SK-N-SH (cell line): Measurements from ENCODE around the gene LECT2. TPM values are rescaled to one million over a fixed set of nuclear protein-coding genes. Genes with fewer than 3 reads are reported as not detected.

Experiments used
- CTCF ChIA-PET: fragments of 300-600, 350-600 bp; formaldehyde crosslinking; extraction: SDS; loops from one replicate; lab custom pipeline; 2021; lab: Yijun Ruan, JAX
- POLR2A ChIA-PET: fragments of 350-600 bp; sonication (Branson Sonifier 250); formaldehyde crosslinking; extraction: SDS; loops from one replicate; lab custom pipeline; 2020; ENCODE audit warnings: antibody characterized with exemption, inconsistent platforms; lab: Yijun Ruan, JAX
- DNase-seq: peaks from one replicate; pipeline ENCODE4 v3.0.0; 2012
- H2AFZ ChIP-seq: fragments of 200-600 bp; sonication (generic); 2 replicates; pipeline ENCODE4 v1.8.1; 2016; ENCODE audit warnings: antibody characterized with exemption, mild to moderate bottlenecking, low read depth
- H3F3A ChIP-seq: fragments of 200-600 bp; sonication (generic); replicated peaks from 2 replicates; pipeline ENCODE3; 2016; ENCODE audit warnings: antibody characterized with exemption, mild to moderate bottlenecking; ENCODE audit not compliant: insufficient read depth
- H3K27ac ChIP-seq, 2 experiments: fragments of 200-500 bp in 1 of 2; fragments of 200-600 bp in 1 of 2; sonication (Bioruptor generic) in 1 of 2; sonication (generic), shearing (Covaris generic) in 1 of 2; 2 replicates each; pipeline versions ENCODE4 v1.5.1 to v1.6.1; 2014 to 2016; ENCODE audit warnings: low read depth in 2 of 2, inconsistent platforms in 1 of 2, low read length in 1 of 2, mild to moderate bottlenecking in 1 of 2, mixed read lengths in 1 of 2
- H3K27me3 ChIP-seq: fragments of 200-600 bp; sonication (generic), shearing (Covaris generic); 2 replicates; pipeline ENCODE4 v1.6.1; 2016; ENCODE audit warnings: mixed run types; ENCODE audit not compliant: insufficient read depth
- H3K36me3 ChIP-seq, 2 experiments: fragments of 200-500 bp in 1 of 2; fragments of 200-600 bp in 1 of 2; sonication (Bioruptor generic) in 1 of 2; sonication (generic) in 1 of 2; replicated peaks in 1 of 2; 2 replicates each; pipeline versions ENCODE3 to v1.5.1; 2014 to 2016; ENCODE audit warnings: low read length in 1 of 2, mild to moderate bottlenecking in 1 of 2; ENCODE audit not compliant: insufficient read depth in 2 of 2, control insufficient read depth in 1 of 2
- H3K4me1 ChIP-seq, 2 experiments: fragments of 200-500 bp in 1 of 2; fragments of 200-600 bp in 1 of 2; sonication (Bioruptor generic) in 1 of 2; sonication (generic), shearing (Covaris generic) in 1 of 2; 2 replicates each; pipeline versions ENCODE4 v1.5.1 to v1.6.1; 2014 to 2016; ENCODE audit warnings: low read depth in 1 of 2, low read length in 1 of 2, mixed run types in 1 of 2; ENCODE audit not compliant: insufficient read depth in 2 of 2, control insufficient read depth in 1 of 2
- H3K4me2 ChIP-seq: fragments of 200-600 bp; sonication (generic), shearing (Covaris generic); 2 replicates; pipeline ENCODE4 v1.6.1; 2017; ENCODE audit warnings: mixed run types
- H3K4me3 ChIP-seq, 2 experiments: fragments of 200-500 bp in 1 of 2; fragments of 200-600 bp in 1 of 2; sonication (Bioruptor generic) in 1 of 2; sonication (generic), shearing (Covaris generic) in 1 of 2; 2 replicates each; pipeline versions ENCODE4 v1.5.1 to v1.8.1; 2014 to 2016; ENCODE audit warnings: low read depth in 2 of 2, inconsistent platforms in 1 of 2, low read length in 1 of 2, mild to moderate bottlenecking in 1 of 2, mixed read lengths in 1 of 2, moderate library complexity in 1 of 2
- H3K79me2 ChIP-seq: fragments of 200-600 bp; sonication (generic); 2 replicates; pipeline ENCODE4 v1.8.1; 2017; ENCODE audit warnings: mild to moderate bottlenecking; ENCODE audit not compliant: insufficient read depth
- H3K9ac ChIP-seq: fragments of 200-600 bp; sonication (generic); 2 replicates; pipeline ENCODE4 v1.6.1; 2017; ENCODE audit warnings: mixed run types
- H3K9me2 ChIP-seq: fragments of 200-600 bp; sonication (generic); 2 replicates; pipeline ENCODE4 v1.6.1; 2017; ENCODE audit warnings: mixed run types
- H3K9me3 ChIP-seq: fragments of 200-600 bp; sonication (generic); 2 replicates; pipeline ENCODE4 v1.6.1; 2017; ENCODE audit warnings: mixed run types, mild to moderate bottlenecking, moderate library complexity
- H4K20me1 ChIP-seq: fragments of 200-600 bp; sonication (generic); 2 replicates; pipeline ENCODE4 v1.6.1; 2017; ENCODE audit warnings: mild to moderate bottlenecking, mixed run types; ENCODE audit not compliant: insufficient read depth
- CHD2 ChIP-seq: fragments of 150-350 bp; IDR thresholded peaks from 2 replicates; pipeline ENCODE4 v1.6.1; 2018; ENCODE audit warnings: low read length; ENCODE audit not compliant: partially characterized antibody
- CTCF ChIP-seq: fragments of 200-600 bp; sonication (generic); IDR thresholded peaks from 2 replicates; pipeline ENCODE4 v1.6.1; 2017; ENCODE audit warnings: antibody characterized with exemption, mild to moderate bottlenecking, moderate library complexity
- ELF1 ChIP-seq: IDR thresholded peaks from 2 replicates; pipeline ENCODE4 v1.4.0; 2012
- FOSL2 ChIP-seq: IDR thresholded peaks from 2 replicates; pipeline ENCODE4 v1.4.0; 2012; ENCODE audit warnings: low read depth, mild to moderate bottlenecking, moderate library complexity, borderline replicate concordance
- FOXJ3 ChIP-seq: sonication (generic); formaldehyde crosslinking; IDR thresholded peaks from 2 replicates; pipeline ENCODE4 v1.5.1; 2020; ENCODE audit warnings: mild to moderate bottlenecking, missing genetic modification reagents
- FOXM1 ChIP-seq: IDR thresholded peaks from 2 replicates; pipeline ENCODE4 v1.4.0; 2012; ENCODE audit warnings: low read depth, mild to moderate bottlenecking
- GATA2 ChIP-seq: sonication (generic); formaldehyde crosslinking; IDR thresholded peaks from 2 replicates; pipeline ENCODE4 v1.5.0; 2020; ENCODE audit warnings: mild to moderate bottlenecking, missing genetic modification reagents
- MAX ChIP-seq: IDR thresholded peaks from 2 replicates; pipeline ENCODE4 v1.4.0; 2012; ENCODE audit warnings: low read depth
- NFIC ChIP-seq: IDR thresholded peaks from 2 replicates; pipeline ENCODE4 v1.4.0; 2012; ENCODE audit warnings: borderline replicate concordance
- POLR2AphosphoS5 ChIP-seq: IDR thresholded peaks from 2 replicates; pipeline ENCODE4 v1.6.1; 2012; ENCODE audit warnings: low read depth, low read length
- RAD21 ChIP-seq: IDR thresholded peaks from 2 replicates; pipeline ENCODE4 v1.6.1; 2012; ENCODE audit warnings: mild to moderate bottlenecking, low read length
- RCOR1 ChIP-seq: fragments of 150-350 bp; IDR thresholded peaks from 2 replicates; pipeline ENCODE4 v1.6.1; 2017; ENCODE audit warnings: antibody characterized with exemption, low read length
- REST ChIP-seq: IDR thresholded peaks from 2 replicates; pipeline ENCODE4 v1.6.1; 2012; ENCODE audit warnings: mild to moderate bottlenecking, low read depth, low read length, moderate library complexity
- RFX5 ChIP-seq: IDR thresholded peaks from 2 replicates; pipeline ENCODE4 v1.6.1; 2012; ENCODE audit warnings: mild to moderate bottlenecking, improper control_type of control experiment, low read length
- RXRA ChIP-seq: IDR thresholded peaks from 2 replicates; pipeline ENCODE4 v1.4.0; 2012; ENCODE audit warnings: low read depth, mild to moderate bottlenecking, borderline replicate concordance
- TCF12 ChIP-seq: IDR thresholded peaks from 2 replicates; pipeline ENCODE4 v1.4.0; 2012
- YY1 ChIP-seq: IDR thresholded peaks from 2 replicates; pipeline ENCODE4 v1.4.0; 2012; ENCODE audit warnings: low read depth, mild to moderate bottlenecking
- WGBS: methylation state at CpG from one replicate; pipeline ENCODE4 v1.1.6; 2017; ENCODE audit warnings: low lambda C conversion rate; 5-methylcytosine and 5-hydroxymethylcytosine counted together
- polyA plus RNA-seq, 3 experiments: library from polyadenylated mRNA; depleted of rRNA; stranded (reverse); fragments of >200 nt; gene quantifications; 2 replicates each; pipeline ENCODE4 v1.2.3, GENCODE V29; 2012

Gene LECT2
- polyA plus RNA-seq, 1 of the 3 experiments (the other 2 are of a cell fraction): 0.18 TPM

- Histone ChIP-seq H3K79me2 (no peaks in the 10 kb centered on the region), H2AFZ (no peak overlapping the region), H3K9me3 (no peaks in the 10 kb centered on the region; the same call in 1 of the 2 replicates), H3K4me2 (no peak overlapping the region), H4K20me1 (no peaks in the 10 kb centered on the region), H3F3A (no peaks in the 10 kb centered on the region), H3K36me3 (no peaks in the 10 kb centered on the region), H3K27ac (peak overlapping the region in 1 of 2 experiments; percentile 28; a peak in 1 of 4 replicates), H3K9me2 (no peaks in the 10 kb centered on the region), H3K4me1 (peaks cover 0 to 3% of the 10 kb centered on the region in 2 experiments; a peak in 2 of 4 replicates), H3K9ac (no peak overlapping the region), H3K27me3 (no peaks in the 10 kb centered on the region), H3K4me3 (no peak overlapping the region)
- 84% methylated on average over 2 of the region's 2 CpGs for WGBS
- DNase-seq: no peak
- POLR2A ChIA-PET: no interaction called here
- CTCF ChIA-PET: interaction anchor here (2.3 kb wide), 1 partner anchor 29 kb away, joined by 5 read pairs; no protein-coding TSS in a partner anchor
- TF ChIP-seq GATA2 (CRISPR knock-in tag) (no peak), MAX (no peak)
These were observed 18.7 kb upstream of the LECT2 start for GRCh38 chr5:135973323-135974020.

GRCh38 chr5:135971701-135972100, 16.9 kb upstream of the LECT2 start:
- Histone ChIP-seq H3K9me3 (no peaks in the 10 kb centered on the region; the same call in 1 of the 2 replicates), H3K4me3 (no peak overlapping the region), H3K4me1 (peaks cover 0 to 3% of the 10 kb centered on the region in 2 experiments; a peak in 2 of 4 replicates), H3K9me2 (no peaks in the 10 kb centered on the region), H3K4me2 (no peak overlapping the region), H2AFZ (no peak overlapping the region), H3F3A (no peaks in the 10 kb centered on the region), H3K36me3 (no peaks in the 10 kb centered on the region), H3K27me3 (no peaks in the 10 kb centered on the region), H3K27ac (no peak overlapping the region), H4K20me1 (no peaks in the 10 kb centered on the region), H3K79me2 (no peaks in the 10 kb centered on the region), H3K9ac (no peak overlapping the region)
- 44% methylated on average over 1 of the region's 1 CpG for WGBS
- CTCF ChIA-PET: interaction anchor here (0.5 to 2.3 kb wide), 3 partner anchors 11 to 1617 kb away, joined by 3 to 6 read pairs (median 5); no protein-coding TSS in a partner anchor
- TF ChIP-seq RCOR1: no peak
- no peak for TF ChIP-seq NFIC
- no peak for TF ChIP-seq POLR2AphosphoS5
- TF ChIP-seq YY1: no peak
- POLR2A ChIA-PET: no interaction called here
- DNase-seq: no peak

GRCh38 chr5:135966790-135967189, 12.0 kb upstream of the LECT2 start:
- 0 out of 2 replicates have a peak overlapping the region, but pooled peaks have one; percentile 33 for H2AFZ ChIP-seq
- no peaks in the 10 kb centered on the region for H3K36me3 ChIP-seq
- TF ChIP-seq RFX5 (no peak), FOSL2 (no peak), ELF1 (no peak), CTCF (no peak), RAD21 (no peak), CHD2 (no peak), RXRA (no peak), TCF12 (no peak), RCOR1 (no peak), FOXM1 (no peak), FOXJ3 (CRISPR knock-in tag) (no peak), REST (no peak)
- H3K4me1 ChIP-seq: peaks cover 0 to 9% of the 10 kb centered on the region in 2 experiments; a peak in 1 of 4 replicates
- no peak overlapping the region for H3K4me3 ChIP-seq
- H3K9me2 ChIP-seq: no peaks in the 10 kb centered on the region
- no peaks in the 10 kb centered on the region for H3K79me2 ChIP-seq
- POLR2A ChIA-PET: no interaction called here
- CTCF ChIA-PET: no interaction called here
- no peaks in the 10 kb centered on the region for H3K27me3 ChIP-seq
- no peak overlapping the region for H3K27ac ChIP-seq
- DNase-seq: no peak
- H3K9me3 ChIP-seq: no peaks in the 10 kb centered on the region; the same call in 1 of the 2 replicates
- H3F3A ChIP-seq: peaks cover 18% of the 10 kb centered on the region
- 85% methylated on average over 3 of the region's 3 CpGs for WGBS
- H3K4me2 ChIP-seq: no peak overlapping the region
- H4K20me1 ChIP-seq: no peaks in the 10 kb centered on the region
- no peak overlapping the region for H3K9ac ChIP-seq
